H9 (cell line): ENCODE data around the gene PLA2G4D. TPM values are rescaled to one million over a fixed set of nuclear protein-coding genes. Genes with fewer than 3 reads are reported as not detected.

ENCODE experiments used
- DNase-seq: peaks from one replicate; pipeline ENCODE4 v3.0.0-alpha.2; 2017
- H2AFZ ChIP-seq: one replicate; pipeline ENCODE4 v1.6.1; 2013; ENCODE audit warnings: mild to moderate bottlenecking, low read length, control low read depth, moderate library complexity
- H2AK5ac ChIP-seq: 2 replicates; pipeline ENCODE4 v1.6.1; 2013; ENCODE audit warnings: low read length, control low read depth, mixed read lengths; ENCODE audit not compliant: insufficient read length
- H2BK120ac ChIP-seq: one replicate; pipeline ENCODE4 v1.6.1; 2013; ENCODE audit warnings: low read depth, mild to moderate bottlenecking, low read length, control low read depth, inconsistent platforms; ENCODE audit not compliant: poor library complexity, severe bottlenecking
- H2BK12ac ChIP-seq: 2 replicates; pipeline ENCODE4 v1.6.1; 2013; ENCODE audit warnings: low read length, control low read depth, mixed read lengths, low read depth; ENCODE audit not compliant: insufficient read length
- H2BK15ac ChIP-seq: 2 replicates; pipeline ENCODE4 v1.6.1; 2013; ENCODE audit warnings: low read depth, low read length, control low read depth
- H2BK20ac ChIP-seq: one replicate; pipeline ENCODE4 v1.6.1; 2013; ENCODE audit warnings: low read depth, mild to moderate bottlenecking, low read length, control low read depth, inconsistent platforms; ENCODE audit not compliant: poor library complexity, severe bottlenecking
- H2BK5ac ChIP-seq: 2 replicates; pipeline ENCODE4 v1.6.1; 2013; ENCODE audit warnings: low read length, control low read depth, mixed read lengths; ENCODE audit not compliant: insufficient read length
- H3K14ac ChIP-seq: 2 replicates; pipeline ENCODE4 v1.6.1; 2013; ENCODE audit warnings: low read length, control low read depth; ENCODE audit not compliant: insufficient read depth
- H3K18ac ChIP-seq: 2 replicates; pipeline ENCODE4 v1.6.1; 2013; ENCODE audit warnings: low read depth, mild to moderate bottlenecking, mixed read lengths, low read length, control low read depth; ENCODE audit not compliant: insufficient read length
- H3K23ac ChIP-seq: 2 replicates; pipeline ENCODE4 v1.6.1; 2013; ENCODE audit warnings: low read length, control low read depth, mixed read lengths, low read depth; ENCODE audit not compliant: insufficient read length
- H3K23me2 ChIP-seq: 2 replicates; pipeline ENCODE4 v1.6.1; 2013; ENCODE audit warnings: low read depth, mild to moderate bottlenecking, mixed read lengths, low read length, control low read depth; ENCODE audit not compliant: insufficient read length, poor library complexity, severe bottlenecking
- H3K27ac ChIP-seq: 2 replicates; pipeline ENCODE4 v1.5.1; 2013; ENCODE audit warnings: low read length, control low read depth, mixed read lengths, low read depth; ENCODE audit not compliant: insufficient read length
- H3K27me3 ChIP-seq: 2 replicates; pipeline ENCODE4 v1.6.1; 2013; ENCODE audit warnings: low read length, control low read depth, inconsistent platforms; ENCODE audit not compliant: insufficient read depth
- H3K4ac ChIP-seq: 2 replicates; pipeline ENCODE4 v1.6.1; 2013; ENCODE audit warnings: low read depth, mild to moderate bottlenecking, control low read depth, inconsistent platforms, low read length, moderate library complexity
- H3K4me1 ChIP-seq: 2 replicates; pipeline ENCODE4 v1.6.1; 2013; ENCODE audit warnings: low read length, control low read depth, inconsistent platforms; ENCODE audit not compliant: insufficient read depth
- H3K4me2 ChIP-seq: 2 replicates; pipeline ENCODE4 v1.6.1; 2013; ENCODE audit warnings: low read length, control low read depth, mixed read lengths; ENCODE audit not compliant: insufficient read length, insufficient read depth
- H3K56ac ChIP-seq: 2 replicates; pipeline ENCODE4 v1.6.1; 2013; ENCODE audit warnings: low read depth, mild to moderate bottlenecking, mixed read lengths, low read length, control low read depth; ENCODE audit not compliant: insufficient read length
- H3K79me1 ChIP-seq: 2 replicates; pipeline ENCODE4 v1.6.1; 2013; ENCODE audit warnings: low read depth, mild to moderate bottlenecking, moderate library complexity, low read length, control low read depth, inconsistent platforms; ENCODE audit not compliant: insufficient read depth, poor library complexity, severe bottlenecking
- H3K79me2 ChIP-seq: 2 replicates; pipeline ENCODE4 v1.6.1; 2013; ENCODE audit warnings: low read length, control low read depth, inconsistent platforms; ENCODE audit not compliant: insufficient read depth
- H3K9ac ChIP-seq: 2 replicates; pipeline ENCODE4 v1.6.1; 2013; ENCODE audit warnings: low read length, control low read depth, mixed read lengths; ENCODE audit not compliant: insufficient read length; ENCODE audit errors: extremely low read depth
- H3K9me3 ChIP-seq: one replicate; pipeline ENCODE4 v1.6.1; 2013; ENCODE audit warnings: low read depth, low read length, inconsistent platforms; ENCODE audit not compliant: control insufficient read depth
- H3T11ph ChIP-seq: one replicate; pipeline ENCODE4 v1.6.1; 2013; ENCODE audit warnings: mild to moderate bottlenecking, low read length, control low read depth, inconsistent platforms
- H4K20me1 ChIP-seq: one replicate; pipeline ENCODE4 v1.6.1; 2013; ENCODE audit not compliant: control insufficient read depth, insufficient read length, insufficient read depth
- H4K5ac ChIP-seq: 2 replicates; pipeline ENCODE4 v1.6.1; 2013; ENCODE audit warnings: low read depth, mild to moderate bottlenecking, mixed read lengths, low read length, control low read depth; ENCODE audit not compliant: insufficient read length
- H4K8ac ChIP-seq: replicated peaks from 2 replicates; pipeline ENCODE4 v1.6.1; 2013; ENCODE audit warnings: low read length, control low read depth, mixed read lengths, low read depth; ENCODE audit not compliant: insufficient read length
- H4K91ac ChIP-seq: 2 replicates; pipeline ENCODE4 v1.6.1; 2013; ENCODE audit warnings: low read depth, mild to moderate bottlenecking, moderate library complexity, mixed read lengths, low read length, control low read depth; ENCODE audit not compliant: insufficient read length
- H3K27ac Mint-ChIP-seq, 3 experiments: 2 replicates in 2 of 3; 3 replicates in 1 of 3; pipeline ENCODE4 v1.8.0; 2020 to 2021; ENCODE audit warnings: mixed read lengths in 3 of 3, mild to moderate bottlenecking in 1 of 3, moderate library complexity in 1 of 3
- H3K27me3 Mint-ChIP-seq: 2 replicates; pipeline ENCODE4 v1.8.0; 2021; ENCODE audit warnings: low read depth, mild to moderate bottlenecking, moderate library complexity, mixed read lengths
- H3K36me3 Mint-ChIP-seq, 3 experiments: 2 replicates in 2 of 3; 3 replicates in 1 of 3; pipeline ENCODE4 v1.8.0; 2020 to 2021; ENCODE audit warnings: low read depth in 3 of 3, mixed read lengths in 3 of 3; ENCODE audit not compliant: insufficient read depth in 1 of 3
- H3K4me1 Mint-ChIP-seq, 2 experiments: 2 replicates each; pipeline ENCODE4 v1.8.0; 2020; ENCODE audit warnings: mixed read lengths in 2 of 2
- H3K4me3 Mint-ChIP-seq, 2 experiments: 2 replicates in 1 of 2; 3 replicates in 1 of 2; pipeline ENCODE4 v1.8.0; 2020 to 2021; ENCODE audit warnings: mild to moderate bottlenecking in 2 of 2, mixed read lengths in 2 of 2, moderate library complexity in 1 of 2
- H3K9me3 Mint-ChIP-seq, 2 experiments: 2 replicates in 1 of 2; 3 replicates in 1 of 2; pipeline ENCODE4 v1.8.0; 2020; ENCODE audit warnings: mild to moderate bottlenecking in 2 of 2, mixed read lengths in 2 of 2, moderate library complexity in 1 of 2
- CTCF ChIP-seq: fragments of 200-600 bp; sonication (generic); conservative IDR thresholded peaks from 3 replicates; pipeline ENCODE4 v1.8.0; 2021; ENCODE audit warnings: antibody characterized with exemption, mild to moderate bottlenecking
- WGBS: extraction: QIAGEN DNeasy Blood & Tissue Kit; methylation state at CpG from one replicate; pipeline ENCODE4 v1.1.7; 2013; ENCODE audit warnings: missing lambda C conversion rate, low lambda C conversion rate, mixed read lengths; ENCODE audit not compliant: insufficient read length; ENCODE audit errors: extremely low coverage; 5-methylcytosine and 5-hydroxymethylcytosine counted together
- total RNA-seq: library from RNA; stranded (reverse); gene quantifications from 2 replicates; pipeline ENCODE4 v1.2.1, GENCODE V29; 2021

PLA2G4D gene
- total RNA-seq, 1 experiment from 2014 or later = 0.33 TPM

GRCh38 chr15:42038401-42038800 lies 56.0 kb downstream of the PLA2G4D start:
- TF ChIP-seq CTCF = no peak
- H2BK12ac ChIP-seq = no peak overlapping the region
- H3K27ac ChIP-seq = no peak overlapping the region
- no peak overlapping the region for H2AFZ ChIP-seq
- no peak overlapping the region for H2BK5ac ChIP-seq
- H3K14ac ChIP-seq = no peak overlapping the region
- no peak overlapping the region for H3T11ph ChIP-seq
- no peak overlapping the region for H3K23ac ChIP-seq
- no peaks in the 10 kb centered on the region; a peak in 1 of 7 replicates for H3K36me3 Mint-ChIP-seq
- H4K5ac ChIP-seq = no peak overlapping the region
- no peaks in the 10 kb centered on the region for H3K27me3 Mint-ChIP-seq
- peaks cover 14% of the 10 kb centered on the region in 2 experiments for H3K4me1 Mint-ChIP-seq
- no peaks in the 10 kb centered on the region for H4K20me1 ChIP-seq
- H3K9ac ChIP-seq = no peak overlapping the region
- no peak for DNase-seq
- H3K79me2 ChIP-seq = no peaks in the 10 kb centered on the region
- no peaks in the 10 kb centered on the region for H3K9me3 ChIP-seq
- no peak overlapping the region for H2BK15ac ChIP-seq
- no peak overlapping the region for H4K8ac ChIP-seq
- no peak overlapping the region for H3K4me2 ChIP-seq
- no peak overlapping the region for H2BK120ac ChIP-seq
- H2BK20ac ChIP-seq = no peak overlapping the region
- H3K27ac Mint-ChIP-seq = no peak overlapping the region
- no peaks in the 10 kb centered on the region for H3K79me1 ChIP-seq
- WGBS = no CpG with 5 or more reads among the region's 6 CpGs
- no peak overlapping the region for H3K56ac ChIP-seq
- no peaks in the 10 kb centered on the region for H3K27me3 ChIP-seq
- no peak overlapping the region for H3K4ac ChIP-seq
- H4K91ac ChIP-seq = no peak overlapping the region
- H3K9me3 Mint-ChIP-seq = peaks cover 0 to 4% of the 10 kb centered on the region in 2 experiments; a peak in 1 of 5 replicates
- no peak overlapping the region for H2AK5ac ChIP-seq
- H3K23me2 ChIP-seq = no peaks in the 10 kb centered on the region
- no peak overlapping the region for H3K4me3 Mint-ChIP-seq
- peaks cover 9% of the 10 kb centered on the region; the same call in 1 of the 2 replicates for H3K4me1 ChIP-seq
- no peak overlapping the region for H3K18ac ChIP-seq
